HepG2 (cell line): ENCODE measurements around the gene UBR7. TPM values are rescaled to one million over a fixed set of nuclear protein-coding genes. Genes with fewer than 3 reads are reported as not detected.
"Not testable (repeated sequence)": the region's sequence is repeated elsewhere in the genome, so short reads cannot be mapped to it uniquely, and the experiment has no call there.

ENCODE experiments used
- ATAC-seq: fragments of 200-7000 bp; cut with Tn5 transposase; 3 replicates; pipeline ENCODE4 v1.9.1; 2020; ENCODE audit warnings: mild to moderate bottlenecking, moderate library complexity
- BruUV-seq: library from RNA; stranded (reverse); fragments of 400-500 nt; replicated peaks from 2 replicates; lab custom pipeline; 2021; lab: Mats Ljungman, UMichigan
- CTCF ChIA-PET: fragments of 300-600 bp; formaldehyde crosslinking; extraction: SDS; loops from one replicate; lab custom pipeline; 2021; ENCODE audit warnings: low total read pairs, inconsistent platforms, low intra/inter-chr PET ratio; lab: Yijun Ruan, JAX
- POLR2A ChIA-PET: fragments of 350-600 bp; sonication (Branson Sonifier 250); formaldehyde crosslinking; loops from one replicate; lab custom pipeline; 2020; ENCODE audit warnings: antibody characterized with exemption, inconsistent platforms; lab: Yijun Ruan, JAX
- DNase-seq: peaks from one replicate; pipeline ENCODE4 v3.0.0-alpha.2; 2015; ENCODE audit warnings: low spot score
- FAIRE-seq: peaks from 3 replicates; lab custom pipeline; 2011; peaks lifted over from hg19 to GRCh38; lab: Jason Lieb, UNC
- H2AFZ ChIP-seq: one replicate; pipeline ENCODE4 v1.6.1; 2011; ENCODE audit warnings: low read length, inconsistent platforms
- H3K27ac ChIP-seq: fragments of 300-600 bp; 3 replicates; pipeline ENCODE4 v1.8.0; 2011; ENCODE audit warnings: mixed run types, mild to moderate bottlenecking, mixed read lengths, low read length, inconsistent platforms; ENCODE audit not compliant: insufficient read depth; ENCODE audit errors: extremely low read length
- H3K27me3 ChIP-seq, 2 experiments: fragments of 200-600 bp in 1 of 2; 2 replicates in 1 of 2; 3 replicates in 1 of 2; pipeline versions ENCODE4 v1.6.0 to v1.8.0; 2011; ENCODE audit warnings: low read length in 2 of 2, mild to moderate bottlenecking in 2 of 2, moderate library complexity in 2 of 2, inconsistent platforms in 1 of 2; ENCODE audit not compliant: insufficient read depth in 2 of 2, control insufficient read depth in 1 of 2
- H3K36me3 ChIP-seq, 2 experiments: fragments of 200-600 bp in 1 of 2; replicated peaks in 1 of 2; 2 replicates in 1 of 2; 3 replicates in 1 of 2; pipeline versions ENCODE4 v1.5.1 to v1.8.0; 2011; ENCODE audit warnings: low read length in 2 of 2, inconsistent platforms in 1 of 2; ENCODE audit not compliant: insufficient read depth in 2 of 2, control insufficient read depth in 1 of 2
- H3K4me1 ChIP-seq: 2 replicates; pipeline ENCODE4 v1.5.1; 2012; ENCODE audit warnings: low read length, inconsistent platforms; ENCODE audit not compliant: insufficient read depth
- H3K4me2 ChIP-seq: 2 replicates; pipeline ENCODE4 v1.6.0; 2011; ENCODE audit warnings: low read depth, low read length, inconsistent platforms
- H3K4me3 ChIP-seq, 3 experiments: fragments of 200-600 bp in 1 of 3; sonication (generic), shearing (Covaris generic) in 1 of 3; replicated peaks in 1 of 3; 2 replicates each; pipeline ENCODE4 v1.5.1; 2011 to 2016; ENCODE audit warnings: low read length in 3 of 3, inconsistent platforms in 2 of 3, low read depth in 2 of 3, mild to moderate bottlenecking in 2 of 3, control low read depth in 1 of 3, mixed read lengths in 1 of 3; ENCODE audit not compliant: insufficient read depth in 1 of 3
- H3K79me2 ChIP-seq: one replicate; pipeline ENCODE4 v1.6.1; 2011; ENCODE audit warnings: low read length, inconsistent platforms; ENCODE audit not compliant: insufficient read depth
- H3K9ac ChIP-seq: 2 replicates; pipeline ENCODE4 v1.6.0; 2011; ENCODE audit warnings: mild to moderate bottlenecking, low read depth, low read length, inconsistent platforms; ENCODE audit not compliant: insufficient read depth
- H3K9me3 ChIP-seq: 2 replicates; pipeline ENCODE4 v1.5.1; 2012; ENCODE audit warnings: mild to moderate bottlenecking, low read length
- H4K20me1 ChIP-seq: 2 replicates; pipeline ENCODE4 v1.6.0; 2011; ENCODE audit warnings: inconsistent platforms, mild to moderate bottlenecking, low read length, moderate library complexity; ENCODE audit not compliant: insufficient read depth
- ASH2L ChIP-seq: fragments of 300-600, 200-600 bp; sonication (generic); IDR thresholded peaks from 2 replicates; pipeline ENCODE4 v1.7.0; 2017; ENCODE audit warnings: low read depth, mild to moderate bottlenecking, moderate library complexity, mixed read lengths, low read length; ENCODE audit not compliant: insufficient read length
- ELF1 ChIP-seq: sonication (generic); formaldehyde crosslinking; IDR thresholded peaks from 2 replicates; pipeline ENCODE4 v1.4.0; 2020; ENCODE audit warnings: missing genetic modification reagents
- ZNF124 ChIP-seq: sonication (generic); formaldehyde crosslinking; IDR thresholded peaks from 2 replicates; pipeline ENCODE4 v1.4.0; 2020; ENCODE audit warnings: missing genetic modification reagents
- ZNF296 ChIP-seq: sonication (generic); formaldehyde crosslinking; conservative IDR thresholded peaks from 2 replicates; pipeline ENCODE4 v1.5.0; 2020; ENCODE audit warnings: mild to moderate bottlenecking, missing genetic modification reagents
- WGBS: methylation state at CpG from one replicate; pipeline ENCODE4 v1.1.6; 2017; ENCODE audit warnings: low lambda C conversion rate; 5-methylcytosine and 5-hydroxymethylcytosine counted together
- in situ Hi-C: cut with HindIII; loops from 2 replicates; pipeline ENCODE4 v1.10.0; 2017; ENCODE audit warnings: low pct_unique_long_range_greater_than_20kb; ENCODE audit not compliant: extremely low pct_ligation_motif_present
- intact Hi-C: fragments of 100-400 bp; cut with micrococcal nuclease; formaldehyde crosslinking; loops from one replicate; pipeline ENCODE4 v1.10.0; 2022; ENCODE audit not compliant: unreplicated experiment
- polyA plus RNA-seq, 8 experiments: library from polyadenylated mRNA; depleted of rRNA in 3 of 8; stranded (reverse) in 7 of 8; unstranded in 1 of 8; fragments of >200 nt; fragmentation: Illumina TruSeq in 4 of 8; extraction: Trizol in 4 of 8; gene quantifications; 2 replicates each; pipeline versions ENCODE4 v1.2.1 to v1.2.3, GENCODE V29; 2011 to 2016; ENCODE audit warnings: low read depth in 4 of 8, missing spikeins in 1 of 8, mixed read lengths in 1 of 8; ENCODE audit not compliant: insufficient read depth in 1 of 8
- total RNA-seq, 5 experiments: library from RNA; depleted of rRNA; stranded (reverse); fragments of >200 nt; fragmentation: Illumina TruSeq; extraction: Trizol; gene quantifications; 2 replicates each; pipeline ENCODE4 v1.2.3, GENCODE V29; 2016; ENCODE audit warnings: low read depth in 1 of 5
- TF ChIP-seq, protein P1 (sequence below): sonication (generic); formaldehyde crosslinking; IDR thresholded peaks from 2 replicates; pipeline ENCODE4 v1.8.0; 2022; ENCODE audit warnings: mild to moderate bottlenecking, missing genetic modification reagents, moderate library complexity
- TF ChIP-seq, protein P2 (sequence below), 2 experiments: sonication (generic) in 1 of 2; formaldehyde crosslinking in 1 of 2; IDR thresholded peaks; 2 replicates each; pipeline versions ENCODE4 v1.5.1 to v1.6.1; 2011 to 2020; ENCODE audit warnings: borderline replicate concordance in 1 of 2, low read depth in 1 of 2, low read length in 1 of 2, mild to moderate bottlenecking in 1 of 2, missing genetic modification reagents in 1 of 2, moderate library complexity in 1 of 2

Gene UBR7
- total and polyA plus RNA-seq, 2 of the 13 experiments (the other 11 are each of a cell fraction or from before 2014, with no cell fraction given), result 11.0 to 19.7 TPM

DNA sequence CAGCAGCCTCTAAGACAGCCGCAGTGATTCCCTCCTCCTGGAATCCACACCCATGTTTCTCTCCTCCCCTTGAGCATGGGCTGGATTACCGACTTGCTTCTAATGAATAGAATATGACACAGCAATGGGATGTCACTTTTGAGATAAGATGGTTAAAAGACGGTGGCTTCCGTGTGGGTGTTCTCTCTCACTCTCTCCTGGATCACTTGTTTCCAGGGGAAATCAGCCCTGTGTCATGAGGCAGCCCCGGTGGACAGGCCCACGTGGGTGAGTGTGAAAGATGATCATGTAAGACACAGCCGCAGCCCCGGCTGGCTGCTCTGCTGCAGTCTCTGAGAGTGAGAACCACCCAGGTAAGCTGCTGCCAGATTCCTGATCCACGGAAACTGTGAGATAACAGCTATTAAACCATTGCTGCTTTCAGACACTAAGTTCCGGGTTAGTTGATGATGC lies 33.1 kb upstream of the UBR7 start (continued):
- TF ChIP-seq, protein P1, sequence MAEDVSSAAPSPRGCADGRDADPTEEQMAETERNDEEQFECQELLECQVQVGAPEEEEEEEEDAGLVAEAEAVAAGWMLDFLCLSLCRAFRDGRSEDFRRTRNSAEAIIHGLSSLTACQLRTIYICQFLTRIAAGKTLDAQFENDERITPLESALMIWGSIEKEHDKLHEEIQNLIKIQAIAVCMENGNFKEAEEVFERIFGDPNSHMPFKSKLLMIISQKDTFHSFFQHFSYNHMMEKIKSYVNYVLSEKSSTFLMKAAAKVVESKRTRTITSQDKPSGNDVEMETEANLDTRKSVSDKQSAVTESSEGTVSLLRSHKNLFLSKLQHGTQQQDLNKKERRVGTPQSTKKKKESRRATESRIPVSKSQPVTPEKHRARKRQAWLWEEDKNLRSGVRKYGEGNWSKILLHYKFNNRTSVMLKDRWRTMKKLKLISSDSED, result no peak
- TF ChIP-seq ZNF296 (CRISPR knock-in tag), result no peak
- no peak for TF ChIP-seq ASH2L
- no peak for TF ChIP-seq ELF1 (CRISPR knock-in tag)
- no peak for TF ChIP-seq ZNF124 (CRISPR knock-in tag)
- TF ChIP-seq, protein P2, sequence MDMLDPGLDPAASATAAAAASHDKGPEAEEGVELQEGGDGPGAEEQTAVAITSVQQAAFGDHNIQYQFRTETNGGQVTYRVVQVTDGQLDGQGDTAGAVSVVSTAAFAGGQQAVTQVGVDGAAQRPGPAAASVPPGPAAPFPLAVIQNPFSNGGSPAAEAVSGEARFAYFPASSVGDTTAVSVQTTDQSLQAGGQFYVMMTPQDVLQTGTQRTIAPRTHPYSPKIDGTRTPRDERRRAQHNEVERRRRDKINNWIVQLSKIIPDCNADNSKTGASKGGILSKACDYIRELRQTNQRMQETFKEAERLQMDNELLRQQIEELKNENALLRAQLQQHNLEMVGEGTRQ (IDR thresholded peaks at IDR 0.05; ENCODE audit: low read depth, low read length), result no peak
- TF ChIP-seq, protein P2 (CRISPR knock-in tag; IDR thresholded peaks at IDR 0.05; ENCODE audit: borderline replicate concordance), result no peak
- TF ChIP-seq, all 625 proteins: peak for 5

DNA sequence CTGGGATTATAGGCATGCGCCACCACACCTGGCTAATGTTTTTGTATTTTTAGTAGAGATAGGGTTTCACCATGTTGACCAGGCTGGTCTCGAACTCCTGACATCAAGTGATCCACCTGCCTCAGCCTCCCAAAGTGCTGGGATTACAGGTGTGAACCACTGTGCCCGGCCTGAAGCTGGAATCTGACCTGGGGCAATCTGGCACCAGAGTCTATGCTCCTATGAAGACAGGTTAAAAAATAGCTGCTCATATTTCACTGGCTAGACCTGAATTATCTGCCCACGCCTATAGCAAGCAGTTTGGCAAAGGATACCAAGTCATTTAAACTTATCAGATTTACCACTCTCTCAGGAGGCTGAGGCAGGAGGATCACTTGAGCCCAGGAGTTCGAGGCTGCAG lies 32.3 kb upstream of the UBR7 start:
- BruUV-seq, H3K79me2 ChIP-seq, in situ Hi-C loops, H3K27ac ChIP-seq, DNase-seq, H4K20me1 ChIP-seq, H3K4me2 ChIP-seq, H3K4me3 ChIP-seq, H3K9me3 ChIP-seq, FAIRE-seq, H3K27me3 ChIP-seq, H3K9ac ChIP-seq, POLR2A ChIA-PET, ATAC-seq, H2AFZ ChIP-seq, H3K36me3 ChIP-seq, CTCF ChIA-PET: not testable (repeated sequence)
- peaks cover 74% of the 10 kb centered on the region for H3K4me1 ChIP-seq
- WGBS, result 36% methylated on average over 4 of the region's 5 CpGs
- intact Hi-C loops, result loop anchor here (10.0 kb wide), 1 partner anchor 60 kb away; the partner anchor contains the start of gene ITPK1
